Measurements from ENCODE around the gene HDC.

DNA sequence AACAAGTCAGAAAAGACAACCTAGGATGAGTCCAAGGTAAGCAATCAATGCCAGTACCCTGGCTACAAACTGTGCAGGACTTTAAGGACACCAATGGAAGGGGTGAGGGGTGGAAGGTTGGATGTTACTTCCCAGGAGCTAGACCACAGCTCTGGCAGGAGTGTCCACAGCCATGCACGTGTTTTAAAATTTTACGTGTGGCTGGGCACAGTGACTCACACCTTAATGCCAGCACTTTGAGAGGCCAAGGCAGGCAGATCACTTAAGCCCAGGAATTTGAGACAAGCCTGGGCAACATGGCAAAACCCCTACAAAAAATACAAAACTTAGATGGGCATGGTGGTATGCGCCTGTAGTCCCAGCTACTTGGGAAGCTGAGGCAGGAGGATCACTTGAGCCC lies 14.7 kb upstream of the HDC start:
- TF ChIP-seq, protein P1, sequence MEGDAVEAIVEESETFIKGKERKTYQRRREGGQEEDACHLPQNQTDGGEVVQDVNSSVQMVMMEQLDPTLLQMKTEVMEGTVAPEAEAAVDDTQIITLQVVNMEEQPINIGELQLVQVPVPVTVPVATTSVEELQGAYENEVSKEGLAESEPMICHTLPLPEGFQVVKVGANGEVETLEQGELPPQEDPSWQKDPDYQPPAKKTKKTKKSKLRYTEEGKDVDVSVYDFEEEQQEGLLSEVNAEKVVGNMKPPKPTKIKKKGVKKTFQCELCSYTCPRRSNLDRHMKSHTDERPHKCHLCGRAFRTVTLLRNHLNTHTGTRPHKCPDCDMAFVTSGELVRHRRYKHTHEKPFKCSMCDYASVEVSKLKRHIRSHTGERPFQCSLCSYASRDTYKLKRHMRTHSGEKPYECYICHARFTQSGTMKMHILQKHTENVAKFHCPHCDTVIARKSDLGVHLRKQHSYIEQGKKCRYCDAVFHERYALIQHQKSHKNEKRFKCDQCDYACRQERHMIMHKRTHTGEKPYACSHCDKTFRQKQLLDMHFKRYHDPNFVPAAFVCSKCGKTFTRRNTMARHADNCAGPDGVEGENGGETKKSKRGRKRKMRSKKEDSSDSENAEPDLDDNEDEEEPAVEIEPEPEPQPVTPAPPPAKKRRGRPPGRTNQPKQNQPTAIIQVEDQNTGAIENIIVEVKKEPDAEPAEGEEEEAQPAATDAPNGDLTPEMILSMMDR (IDR thresholded peaks at IDR 0.05; ENCODE audit: low read length), result no peak
- TF ChIP-seq EZH2phosphoT487 (IDR thresholded peaks at IDR 0.05; ENCODE audit: low read length), result no peak

Data from MM.1S (cell line).